Neural crest cell (in vitro differentiated cells): ENCODE results near the gene CUL3. TPM values are rescaled to one million over a fixed set of nuclear protein-coding genes. Genes with fewer than 3 reads are reported as not detected.

Experiments
- DNase-seq: peaks from one replicate; pipeline ENCODE4 v3.0.0; 2021; ENCODE audit warnings: low read depth, mixed read lengths, low spot score
- H3K27ac Mint-ChIP-seq: one replicate; pipeline ENCODE4 v1.8.0; 2021; ENCODE audit warnings: mild to moderate bottlenecking, mixed read lengths; ENCODE audit not compliant: unreplicated experiment
- H3K27me3 Mint-ChIP-seq: 2 replicates; pipeline ENCODE4 v1.8.0; 2021; ENCODE audit warnings: low read depth, mild to moderate bottlenecking, mixed read lengths
- H3K36me3 Mint-ChIP-seq: 2 replicates; pipeline ENCODE4 v1.8.0; 2021; ENCODE audit warnings: low read depth, mild to moderate bottlenecking, mixed read lengths
- H3K4me1 Mint-ChIP-seq: 2 replicates; pipeline ENCODE4 v1.8.0; 2021; ENCODE audit warnings: mixed read lengths
- H3K4me3 Mint-ChIP-seq: one replicate; pipeline ENCODE4 v1.8.0; 2021; ENCODE audit warnings: mild to moderate bottlenecking, mixed read lengths
- H3K9me3 Mint-ChIP-seq: 2 replicates; pipeline ENCODE4 v1.8.0; 2021; ENCODE audit warnings: mixed read lengths
- total RNA-seq: library from RNA; stranded (reverse); gene quantifications from 2 replicates; pipeline ENCODE4 v1.2.1, GENCODE V29; 2021
- TF ChIP-seq, protein P1 (sequence below): fragments of 200-600 bp; sonication (generic); conservative IDR thresholded peaks from 2 replicates; pipeline ENCODE4 v1.5.0; 2021; ENCODE audit warnings: antibody characterized with exemption, mild to moderate bottlenecking

The CUL3 gene
- total RNA-seq, 1 donor from 2014 or later, result 99.4 TPM

- no peaks in the 10 kb centered on the region for H3K27me3 Mint-ChIP-seq
- H3K4me3 Mint-ChIP-seq, result no peak overlapping the region
- H3K9me3 Mint-ChIP-seq, result peaks cover 8% of the 10 kb centered on the region
- no peak for DNase-seq
- H3K36me3 Mint-ChIP-seq, result no peaks in the 10 kb centered on the region
- no peak overlapping the region for H3K27ac Mint-ChIP-seq
- TF ChIP-seq, protein P1, sequence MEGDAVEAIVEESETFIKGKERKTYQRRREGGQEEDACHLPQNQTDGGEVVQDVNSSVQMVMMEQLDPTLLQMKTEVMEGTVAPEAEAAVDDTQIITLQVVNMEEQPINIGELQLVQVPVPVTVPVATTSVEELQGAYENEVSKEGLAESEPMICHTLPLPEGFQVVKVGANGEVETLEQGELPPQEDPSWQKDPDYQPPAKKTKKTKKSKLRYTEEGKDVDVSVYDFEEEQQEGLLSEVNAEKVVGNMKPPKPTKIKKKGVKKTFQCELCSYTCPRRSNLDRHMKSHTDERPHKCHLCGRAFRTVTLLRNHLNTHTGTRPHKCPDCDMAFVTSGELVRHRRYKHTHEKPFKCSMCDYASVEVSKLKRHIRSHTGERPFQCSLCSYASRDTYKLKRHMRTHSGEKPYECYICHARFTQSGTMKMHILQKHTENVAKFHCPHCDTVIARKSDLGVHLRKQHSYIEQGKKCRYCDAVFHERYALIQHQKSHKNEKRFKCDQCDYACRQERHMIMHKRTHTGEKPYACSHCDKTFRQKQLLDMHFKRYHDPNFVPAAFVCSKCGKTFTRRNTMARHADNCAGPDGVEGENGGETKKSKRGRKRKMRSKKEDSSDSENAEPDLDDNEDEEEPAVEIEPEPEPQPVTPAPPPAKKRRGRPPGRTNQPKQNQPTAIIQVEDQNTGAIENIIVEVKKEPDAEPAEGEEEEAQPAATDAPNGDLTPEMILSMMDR, result no peak
- H3K4me1 Mint-ChIP-seq, result no peaks in the 10 kb centered on the region
Observed at GRCh38 chr2:224440988-224441387, 144.2 kb downstream of the CUL3 start.

DNA sequence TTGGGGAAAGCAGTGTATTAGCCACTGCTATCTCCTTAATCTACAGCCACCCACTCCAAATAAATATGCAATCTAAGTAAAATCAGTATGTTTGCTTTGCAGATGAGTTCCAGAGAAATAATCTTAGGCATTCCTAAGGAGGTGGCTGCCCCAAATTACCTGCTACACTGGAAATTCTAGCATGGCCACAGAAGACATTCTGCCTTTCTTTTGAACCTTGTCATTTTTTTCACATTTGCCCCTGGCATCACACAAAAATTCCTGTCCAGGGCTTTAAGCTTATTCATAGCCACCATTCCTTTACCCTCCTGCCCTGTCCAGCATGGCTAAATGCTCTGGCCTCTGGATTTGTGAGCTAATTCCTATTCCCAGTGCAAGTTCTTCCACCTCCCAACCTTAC lies 146.4 kb downstream of the CUL3 start:
- Mint-ChIP-seq H3K27me3 (no peaks in the 10 kb centered on the region), H3K9me3 (peaks cover 4% of the 10 kb centered on the region), H3K27ac (no peak overlapping the region), H3K4me1 (peaks cover 1% of the 10 kb centered on the region), H3K4me3 (no peak overlapping the region), H3K36me3 (no peaks in the 10 kb centered on the region)
- DNase-seq, result no peak
- TF ChIP-seq, protein P1, result no peak

- DNase-seq, result no peak
- H3K36me3 Mint-ChIP-seq, result peaks cover 2% of the 10 kb centered on the region
- no peak overlapping the region for H3K27ac Mint-ChIP-seq
- no peak overlapping the region for H3K4me3 Mint-ChIP-seq
- peaks cover 16% of the 10 kb centered on the region for H3K9me3 Mint-ChIP-seq
- TF ChIP-seq, protein P1, result no peak
- H3K4me1 Mint-ChIP-seq, result peaks cover 7% of the 10 kb centered on the region
- H3K27me3 Mint-ChIP-seq, result no peaks in the 10 kb centered on the region
Observed at GRCh38 chr2:224436634-224437033, 148.5 kb downstream of the CUL3 start.

GRCh38 chr2:224434618-224435017 lies 150.5 kb downstream of the CUL3 start:
- DNase-seq, result no peak
- H3K9me3 Mint-ChIP-seq, result peaks cover 20% of the 10 kb centered on the region
- TF ChIP-seq, protein P1, result no peak
- H3K36me3 Mint-ChIP-seq, result peaks cover 7% of the 10 kb centered on the region
- peaks cover 7% of the 10 kb centered on the region for H3K4me1 Mint-ChIP-seq
- no peak overlapping the region for H3K27ac Mint-ChIP-seq
- no peaks in the 10 kb centered on the region for H3K27me3 Mint-ChIP-seq
- no peak overlapping the region for H3K4me3 Mint-ChIP-seq

- Mint-ChIP-seq H3K9me3 (peaks cover 20% of the 10 kb centered on the region), H3K27me3 (no peaks in the 10 kb centered on the region), H3K36me3 (peaks cover 9% of the 10 kb centered on the region), H3K27ac (peak overlapping the region; percentile 89), H3K4me3 (no peak overlapping the region), H3K4me1 (peaks cover 7% of the 10 kb centered on the region)
- TF ChIP-seq, protein P1, result no peak
- DNase-seq, result no peak
Observed at GRCh38 chr2:224433442-224433841, 151.7 kb downstream of the CUL3 start.
